AG04449 (cell line): ENCODE results near the gene PDE4D.

ENCODE experiments used
- CTCF ChIA-PET: fragments of 350-600 bp; formaldehyde crosslinking; extraction: SDS; loops from one replicate; lab custom pipeline; 2021; ENCODE audit warnings: antibody characterized with exemption; lab: Yijun Ruan, JAX
- POLR2A ChIA-PET: fragments of 400-600, 350-600 bp; formaldehyde crosslinking; extraction: SDS; loops from one replicate; lab custom pipeline; 2020; ENCODE audit warnings: antibody characterized with exemption, inconsistent platforms; lab: Yijun Ruan, JAX
- DNase-seq: peaks from one replicate; pipeline ENCODE4 v3.0.0-alpha.2; 2010; ENCODE audit warnings: low read depth, low spot score
- H3K4me3 ChIP-seq: 2 replicates; pipeline ENCODE4 v1.5.1; 2011; ENCODE audit warnings: low read depth, mild to moderate bottlenecking, control low read depth, low read length
- CTCF ChIP-seq: IDR thresholded peaks from one replicate; pipeline ENCODE4 v1.5.1; 2011; ENCODE audit warnings: mild to moderate bottlenecking, moderate library complexity, low read length, control low read depth, inconsistent platforms; ENCODE audit not compliant: insufficient read depth; ENCODE audit errors: missing control alignments

The PDE4D gene

GRCh38 chr5:59173578-59173977 is 719.9 kb downstream of the PDE4D start:
- CTCF ChIA-PET: interaction anchor here (0.8 to 10.4 kb wide), 34 partner anchors 9 to 304 kb away, joined by 3 to 193 read pairs (median 6); no protein-coding TSS in a partner anchor
- no peak for DNase-seq
- peak; percentile 52 for TF ChIP-seq CTCF
- no peak overlapping the region for H3K4me3 ChIP-seq
- POLR2A ChIA-PET: no interaction called here

GRCh38 chr5:59171131-59171530 is 722.4 kb downstream of the PDE4D start:
- TF ChIP-seq CTCF: no peak
- POLR2A ChIA-PET: no interaction called here

GRCh38 chr5:59169768-59170150 is 723.8 kb downstream of the PDE4D start:
- no peak overlapping the region for H3K4me3 ChIP-seq
- CTCF ChIA-PET: interaction anchor here (1.0 to 3.4 kb wide), 4 partner anchors 18 to 284 kb away, joined by 3 to 18 read pairs (median 4); no protein-coding TSS in a partner anchor
- DNase-seq: no peak
- POLR2A ChIA-PET: no interaction called here
- TF ChIP-seq CTCF: no peak

More at GRCh38 chr5:59171131-59171530, 722.4 kb downstream of the PDE4D start:
- CTCF ChIA-PET: no interaction called here
- no peak for DNase-seq
- no peak overlapping the region for H3K4me3 ChIP-seq

- CTCF ChIA-PET: interaction anchor here (1.0 to 3.4 kb wide), 4 partner anchors 19 to 283 kb away, joined by 3 to 18 read pairs (median 4); no protein-coding TSS in a partner anchor
- DNase-seq: no peak
- POLR2A ChIA-PET: no interaction called here
- H3K4me3 ChIP-seq: no peak overlapping the region
- no peak for TF ChIP-seq CTCF
Observed at GRCh38 chr5:59169081-59169767, 724.3 kb downstream of the PDE4D start.

- no peak for TF ChIP-seq CTCF
- no peak overlapping the region for H3K4me3 ChIP-seq
- CTCF ChIA-PET: interaction anchor here (0.8 to 3.4 kb wide), 7 partner anchors 17 to 282 kb away, joined by 3 to 18 read pairs (median 5); no protein-coding TSS in a partner anchor
- no peak for DNase-seq
- POLR2A ChIA-PET: no interaction called here
Observed at GRCh38 chr5:59168067-59168466, 725.5 kb downstream of the PDE4D start.

- no peak for TF ChIP-seq CTCF
- ChIA-PET CTCF (interaction anchor here (0.9 to 3.1 kb wide), 5 partner anchors 10 to 278 kb away, joined by 3 to 19 read pairs (median 6); no protein-coding TSS in a partner anchor), POLR2A (no interaction called here)
- H3K4me3 ChIP-seq: no peak overlapping the region
- DNase-seq: peak; percentile 16
Observed at GRCh38 chr5:59164041-59164830, 729.3 kb downstream of the PDE4D start.
